OCI-LY1 (cell line): Measurements from ENCODE around the gene SH3BP5.

ENCODE experiments used
- EZH2 ChIP-seq: fragments of 200-600 bp; sonication (generic), shearing (Covaris generic); IDR thresholded peaks from 2 replicates; pipeline ENCODE4 v1.8.0; 2017; ENCODE audit warnings: borderline replicate concordance, mixed run types, mild to moderate bottlenecking, antibody characterized with exemption, low read length, moderate library complexity, mixed read lengths
- TF ChIP-seq, protein P1 (sequence below): fragments of 200-600 bp; sonication (generic), shearing (Covaris generic); IDR thresholded peaks from 2 replicates; pipeline ENCODE4 v1.5.1; 2017; ENCODE audit warnings: mild to moderate bottlenecking, antibody characterized with exemption, low read length, moderate library complexity, mixed read lengths

GRCh38 chr3:15326673-15327072 lies 5.7 kb downstream of the SH3BP5 start:
- TF ChIP-seq, protein P1, sequence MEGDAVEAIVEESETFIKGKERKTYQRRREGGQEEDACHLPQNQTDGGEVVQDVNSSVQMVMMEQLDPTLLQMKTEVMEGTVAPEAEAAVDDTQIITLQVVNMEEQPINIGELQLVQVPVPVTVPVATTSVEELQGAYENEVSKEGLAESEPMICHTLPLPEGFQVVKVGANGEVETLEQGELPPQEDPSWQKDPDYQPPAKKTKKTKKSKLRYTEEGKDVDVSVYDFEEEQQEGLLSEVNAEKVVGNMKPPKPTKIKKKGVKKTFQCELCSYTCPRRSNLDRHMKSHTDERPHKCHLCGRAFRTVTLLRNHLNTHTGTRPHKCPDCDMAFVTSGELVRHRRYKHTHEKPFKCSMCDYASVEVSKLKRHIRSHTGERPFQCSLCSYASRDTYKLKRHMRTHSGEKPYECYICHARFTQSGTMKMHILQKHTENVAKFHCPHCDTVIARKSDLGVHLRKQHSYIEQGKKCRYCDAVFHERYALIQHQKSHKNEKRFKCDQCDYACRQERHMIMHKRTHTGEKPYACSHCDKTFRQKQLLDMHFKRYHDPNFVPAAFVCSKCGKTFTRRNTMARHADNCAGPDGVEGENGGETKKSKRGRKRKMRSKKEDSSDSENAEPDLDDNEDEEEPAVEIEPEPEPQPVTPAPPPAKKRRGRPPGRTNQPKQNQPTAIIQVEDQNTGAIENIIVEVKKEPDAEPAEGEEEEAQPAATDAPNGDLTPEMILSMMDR = no peak
- no peak for TF ChIP-seq EZH2
